Thymus (tissue), 14 donors: Measurements from ENCODE around the gene NDUFA1. TPM values are rescaled to one million over a fixed set of nuclear protein-coding genes. Genes with fewer than 3 reads are reported as not detected.
"Not testable (repeated sequence)": the region's sequence is repeated elsewhere in the genome, so short reads cannot be mapped to it uniquely, and the experiment has no call there.

Source experiments
- DNase-seq, 9 donors: peaks; one replicate each; pipeline ENCODE4 v3.0.0-alpha.2; 2013; ENCODE audit warnings: low spot score in 9 of 9, low read depth in 6 of 9, missing footprints in 1 of 9
- H3K27ac ChIP-seq, 2 donors: one replicate each; pipeline ENCODE4 v1.5.1; 2013; ENCODE audit warnings: control low read depth in 1 of 2, low read depth in 1 of 2, low read length in 1 of 2, mild to moderate bottlenecking in 1 of 2, moderate library complexity in 1 of 2
- H3K27me3 ChIP-seq, 2 donors: one replicate each; pipeline ENCODE4 v1.5.1; 2013; ENCODE audit warnings: low read length in 1 of 2; ENCODE audit not compliant: control insufficient read depth in 2 of 2, insufficient read depth in 1 of 2
- H3K36me3 ChIP-seq, 2 donors: one replicate each; pipeline ENCODE4 v1.5.1; 2013; ENCODE audit warnings: low read length in 1 of 2, mild to moderate bottlenecking in 1 of 2, moderate library complexity in 1 of 2; ENCODE audit not compliant: control insufficient read depth in 2 of 2, insufficient read depth in 2 of 2
- H3K4me1 ChIP-seq, 2 donors: one replicate each; pipeline ENCODE4 v1.5.1; 2013; ENCODE audit warnings: low read length in 2 of 2; ENCODE audit not compliant: control insufficient read depth in 2 of 2, insufficient read depth in 2 of 2
- H3K4me3 ChIP-seq, 2 donors: one replicate each; pipeline ENCODE4 v1.5.1; 2013; ENCODE audit warnings: low read length in 2 of 2, control low read depth in 1 of 2, mild to moderate bottlenecking in 1 of 2
- H3K9me3 ChIP-seq, 2 donors: one replicate each; pipeline ENCODE4 v1.5.1; 2013; ENCODE audit warnings: low read length in 1 of 2, mild to moderate bottlenecking in 1 of 2; ENCODE audit not compliant: control insufficient read depth in 2 of 2, insufficient read depth in 1 of 2
- WGBS: extraction: QIAGEN DNeasy Blood & Tissue Kit; methylation state at CpG from one replicate; pipeline ENCODE4 v1.1.7; 2013; 5-methylcytosine and 5-hydroxymethylcytosine counted together
- long read RNA-seq, 10 donors: transcript quantifications; one replicate each; lab custom pipeline, GENCODE V29; 2026
- polyA plus RNA-seq: library from polyadenylated mRNA; stranded (reverse); fragments of 200-250 nt; gene quantifications from one replicate; pipeline ENCODE4 v1.2.3, GENCODE V29; 2013
- total RNA-seq: library from RNA; stranded (reverse); fragments of 120-200 nt; gene quantifications from one replicate; pipeline ENCODE4 v1.2.4, GENCODE V29; 2013
- donor health status: healthy.

NDUFA1 gene
- total RNA-seq (208 TPM), polyA plus RNA-seq (120 TPM)
- long read RNA-seq, donor 1, transcript NDUFA1-201 (3 exons, 766 nt) = major isoform, 32 of 32 reads
- long read RNA-seq, donor 1, partial matches to known transcripts = 0 of 32 reads
- long read RNA-seq, donor 1, other reads (novel, unspliced or antisense) = 0 of 32 reads
- long read RNA-seq, donor 2, transcript NDUFA1-201 (3 exons, 766 nt) = major isoform, 262 of 272 reads
- long read RNA-seq, donor 2, partial matches to known transcripts = 10 of 272 reads
- long read RNA-seq, donor 2, other reads (novel, unspliced or antisense) = 0 of 272 reads
- long read RNA-seq, donor 3, transcript NDUFA1-201 (3 exons, 766 nt) = major isoform, 475 of 513 reads
- long read RNA-seq, donor 3, partial matches to known transcripts = 38 of 513 reads
- long read RNA-seq, donor 3, other reads (novel, unspliced or antisense) = 0 of 513 reads
- long read RNA-seq, donor 4, transcript NDUFA1-201 (3 exons, 766 nt) = major isoform, 120 of 132 reads
- long read RNA-seq, donor 4, partial matches to known transcripts = 12 of 132 reads
- long read RNA-seq, donor 4, other reads (novel, unspliced or antisense) = 0 of 132 reads
- long read RNA-seq, donor 5, transcript NDUFA1-201 (3 exons, 766 nt) = major isoform, 531 of 570 reads
- long read RNA-seq, donor 5, partial matches to known transcripts = 34 of 570 reads
- long read RNA-seq, donor 5, other reads (novel, unspliced or antisense) = 5 of 570 reads
- long read RNA-seq, donor 6, transcript NDUFA1-201 (3 exons, 766 nt) = major isoform, 144 of 144 reads
- long read RNA-seq, donor 6, partial matches to known transcripts = 0 of 144 reads
- long read RNA-seq, donor 6, other reads (novel, unspliced or antisense) = 0 of 144 reads
- long read RNA-seq, donor 7, transcript NDUFA1-201 (3 exons, 766 nt) = major isoform, 246 of 274 reads
- long read RNA-seq, donor 7, partial matches to known transcripts = 28 of 274 reads
- long read RNA-seq, donor 7, other reads (novel, unspliced or antisense) = 0 of 274 reads
- long read RNA-seq, donor 8, transcript NDUFA1-201 (3 exons, 766 nt) = major isoform, 90 of 90 reads
- long read RNA-seq, donor 8, partial matches to known transcripts = 0 of 90 reads
- long read RNA-seq, donor 8, other reads (novel, unspliced or antisense) = 0 of 90 reads
- long read RNA-seq, donor 9, transcript NDUFA1-201 (3 exons, 766 nt) = major isoform, 199 of 208 reads
- long read RNA-seq, donor 9, partial matches to known transcripts = 9 of 208 reads
- long read RNA-seq, donor 9, other reads (novel, unspliced or antisense) = 0 of 208 reads
- long read RNA-seq, donor 10, transcript NDUFA1-201 (3 exons, 766 nt) = major isoform, 206 of 219 reads
- long read RNA-seq, donor 10, partial matches to known transcripts = 13 of 219 reads
- long read RNA-seq, donor 10, other reads (novel, unspliced or antisense) = 0 of 219 reads

DNA sequence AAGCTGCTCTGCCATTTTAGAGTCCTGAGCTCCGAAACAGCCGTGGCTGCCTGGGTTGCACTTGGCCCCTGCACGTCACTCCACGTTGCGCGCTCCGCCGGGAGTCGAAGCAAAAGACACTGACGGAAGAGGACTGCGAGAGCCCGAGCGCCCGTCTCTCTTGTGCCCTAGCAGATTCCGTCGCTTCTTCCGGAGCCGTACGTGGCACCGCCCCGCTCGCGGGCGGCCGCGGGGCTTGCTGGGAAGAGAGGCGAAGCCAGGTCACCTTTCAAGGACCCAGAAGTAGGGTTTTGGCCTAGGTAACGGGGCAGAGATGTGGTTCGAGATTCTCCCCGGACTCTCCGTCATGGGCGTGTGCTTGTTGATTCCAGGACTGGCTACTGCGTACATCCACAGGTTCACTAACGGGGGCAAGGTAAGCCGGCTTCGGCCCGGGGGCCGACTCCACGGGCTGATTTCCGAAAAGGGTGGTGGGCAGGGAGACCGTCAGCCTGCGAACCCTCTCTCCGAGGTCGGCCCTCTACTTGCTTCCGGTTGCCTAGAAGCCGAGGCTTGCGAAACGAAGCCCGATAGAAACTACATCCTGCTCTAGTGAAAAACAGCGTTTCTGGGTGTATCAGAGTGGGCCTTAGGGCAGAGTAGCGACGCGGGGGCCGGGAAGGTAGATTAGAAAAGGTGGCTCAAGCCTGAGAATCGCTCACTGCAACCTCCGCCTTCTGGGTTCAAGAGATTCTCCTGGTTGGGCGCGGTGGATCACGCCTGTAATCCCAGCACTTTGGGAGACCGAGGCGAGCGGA lies at the start of gene NDUFA1, which contains the start of gene RNF113A:
Gene NDUFA1 (plus strand): TSS at position 234 of the 797 bp plus-strand sequence. CDS start 80 bp downstream, at position 314.
Gene RNF113A (minus strand): TSS at position 135 of the 797 bp plus-strand sequence. CDS start 120 bp downstream, at position 15.
- H3K4me3 ChIP-seq = peak within 1 kb of the TSS; percentile 74 to 78
- under 1% methylated on average over 62 of the region's 62 CpGs for WGBS
- H3K36me3 ChIP-seq = peaks cover 0 to 5% of the 10 kb centered on the region in 2 donors
- H3K9me3 ChIP-seq = peaks cover 0 to 2% of the 10 kb centered on the region in 2 donors
- DNase-seq = peak in 8 of 9 donors; percentile 67 to 93 (median 78)
- H3K4me1 ChIP-seq = peaks cover 3 to 4% of the 10 kb centered on the region in 2 donors
- no peaks in the 10 kb centered on the region for H3K27me3 ChIP-seq
- peak within 1 kb of the TSS; percentile 97 to 98 for H3K27ac ChIP-seq

DNA sequence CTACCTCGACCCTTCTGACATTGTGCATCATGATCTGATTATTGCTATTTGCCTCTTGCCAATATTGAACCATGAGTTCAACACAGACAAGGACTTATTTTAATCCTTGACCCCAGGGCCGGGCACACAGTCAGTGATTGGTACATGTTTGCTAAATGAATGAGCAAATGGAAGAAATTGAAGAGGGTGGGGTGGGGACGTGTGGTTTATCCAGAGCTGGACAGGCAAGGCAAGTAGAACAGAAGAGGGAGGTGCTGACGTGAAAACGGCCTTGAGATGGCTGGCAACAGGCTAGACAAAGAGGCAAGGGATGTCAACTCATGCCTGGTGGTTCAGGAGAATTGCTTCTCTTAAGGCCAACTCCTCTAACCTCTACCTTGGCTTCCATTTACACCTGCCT lies 47.4 kb upstream of the NDUFA1 start:
- not testable (repeated sequence) for H3K4me1 ChIP-seq, H3K36me3 ChIP-seq, H3K27ac ChIP-seq, DNase-seq, H3K9me3 ChIP-seq, H3K27me3 ChIP-seq, H3K4me3 ChIP-seq
- 100% methylated on average over 2 of the region's 5 CpGs for WGBS

DNA sequence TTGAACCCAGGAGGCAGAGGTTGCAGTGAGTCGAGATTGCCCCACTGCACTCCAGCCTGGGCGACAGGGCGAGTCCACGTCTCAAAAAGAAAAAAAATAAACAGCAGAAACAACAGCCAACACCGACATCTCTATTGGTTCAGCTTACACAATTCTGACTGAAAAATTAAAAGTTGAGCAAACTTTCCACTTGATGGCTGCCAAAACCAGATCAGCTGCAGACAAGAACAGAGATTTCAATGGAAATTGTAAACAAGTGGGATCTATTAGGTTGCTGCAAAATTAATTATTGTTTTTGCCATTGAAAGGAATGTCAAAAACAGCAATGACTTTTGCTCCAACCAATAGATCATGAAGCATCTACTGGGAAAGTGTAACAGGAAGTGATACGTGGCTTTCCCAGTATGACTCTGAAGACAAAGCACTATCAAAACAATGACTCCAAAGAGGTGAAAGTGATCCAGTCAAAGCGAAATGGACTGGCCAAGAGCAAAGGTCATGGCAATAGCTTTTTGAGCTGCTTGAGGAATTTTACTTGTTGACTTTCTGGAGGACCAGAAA lies 45.2 kb upstream of the NDUFA1 start:
- peak in 1 of 9 donors; percentile 9 for DNase-seq
- Histone ChIP-seq H3K36me3 (peaks cover 0 to 2% of the 10 kb centered on the region in 2 donors), H3K9me3 (no peaks in the 10 kb centered on the region), H3K27me3 (no peaks in the 10 kb centered on the region), H3K4me3 (no peak overlapping the region), H3K27ac (no peak overlapping the region), H3K4me1 (peaks cover 0 to 2% of the 10 kb centered on the region in 2 donors)
- 90% methylated on average over 7 of the region's 7 CpGs for WGBS

DNA sequence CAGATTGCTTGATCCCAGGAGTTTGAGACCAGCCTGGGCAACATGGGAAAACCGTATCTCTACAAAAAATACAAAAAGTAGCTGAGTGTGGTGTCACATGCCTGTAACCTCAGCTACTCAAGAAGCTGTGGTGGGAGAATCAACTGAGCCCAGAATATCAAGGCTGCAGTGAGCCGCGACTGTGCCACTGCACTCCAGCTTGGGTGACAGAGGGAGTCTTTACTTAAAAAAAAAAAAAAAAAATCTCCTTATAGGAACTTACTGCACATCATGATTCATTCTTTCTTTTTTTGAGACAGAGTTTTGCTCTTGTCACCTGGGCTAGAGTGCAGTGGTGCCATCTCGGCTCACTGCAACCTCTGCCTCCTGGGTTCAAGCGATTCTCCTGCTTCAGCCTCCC lies 43.2 kb upstream of the NDUFA1 start:
- DNase-seq = no peak
- no peak overlapping the region for H3K4me3 ChIP-seq
- no peak overlapping the region for H3K27ac ChIP-seq
- WGBS = 94% methylated on average over 5 of the region's 5 CpGs
- peaks cover 0 to 10% of the 10 kb centered on the region in 2 donors for H3K36me3 ChIP-seq
- H3K4me1 ChIP-seq = no peaks in the 10 kb centered on the region
- H3K9me3 ChIP-seq = no peaks in the 10 kb centered on the region
- no peaks in the 10 kb centered on the region for H3K27me3 ChIP-seq

DNA sequence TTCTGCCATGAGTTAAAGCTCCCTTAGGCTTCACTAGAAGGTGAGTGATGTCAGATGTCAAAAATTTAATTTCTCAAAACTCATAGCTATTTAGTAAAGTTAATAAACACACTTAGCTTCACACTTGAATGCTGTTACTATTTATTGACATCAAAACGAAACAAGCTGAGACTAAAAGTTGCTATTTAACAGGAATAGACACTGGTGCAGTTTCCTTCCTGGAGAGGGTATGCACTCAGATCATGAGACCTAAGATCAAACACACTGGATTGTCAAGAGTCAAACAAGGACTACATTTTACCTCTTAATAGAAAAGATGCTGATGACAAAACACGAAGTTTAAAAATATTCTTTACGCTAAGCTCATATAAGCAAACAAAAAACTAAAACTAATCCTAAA lies 37.7 kb upstream of the NDUFA1 start:
- no peaks in the 10 kb centered on the region for H3K4me1 ChIP-seq
- H3K9me3 ChIP-seq = no peaks in the 10 kb centered on the region
- no peak for DNase-seq
- no peak overlapping the region for H3K4me3 ChIP-seq
- H3K36me3 ChIP-seq = peaks cover 17 to 44% of the 10 kb centered on the region in 2 donors
- no peak overlapping the region for H3K27ac ChIP-seq
- WGBS = 92% methylated on average over 3 of the region's 3 CpGs
- H3K27me3 ChIP-seq = no peaks in the 10 kb centered on the region

DNA sequence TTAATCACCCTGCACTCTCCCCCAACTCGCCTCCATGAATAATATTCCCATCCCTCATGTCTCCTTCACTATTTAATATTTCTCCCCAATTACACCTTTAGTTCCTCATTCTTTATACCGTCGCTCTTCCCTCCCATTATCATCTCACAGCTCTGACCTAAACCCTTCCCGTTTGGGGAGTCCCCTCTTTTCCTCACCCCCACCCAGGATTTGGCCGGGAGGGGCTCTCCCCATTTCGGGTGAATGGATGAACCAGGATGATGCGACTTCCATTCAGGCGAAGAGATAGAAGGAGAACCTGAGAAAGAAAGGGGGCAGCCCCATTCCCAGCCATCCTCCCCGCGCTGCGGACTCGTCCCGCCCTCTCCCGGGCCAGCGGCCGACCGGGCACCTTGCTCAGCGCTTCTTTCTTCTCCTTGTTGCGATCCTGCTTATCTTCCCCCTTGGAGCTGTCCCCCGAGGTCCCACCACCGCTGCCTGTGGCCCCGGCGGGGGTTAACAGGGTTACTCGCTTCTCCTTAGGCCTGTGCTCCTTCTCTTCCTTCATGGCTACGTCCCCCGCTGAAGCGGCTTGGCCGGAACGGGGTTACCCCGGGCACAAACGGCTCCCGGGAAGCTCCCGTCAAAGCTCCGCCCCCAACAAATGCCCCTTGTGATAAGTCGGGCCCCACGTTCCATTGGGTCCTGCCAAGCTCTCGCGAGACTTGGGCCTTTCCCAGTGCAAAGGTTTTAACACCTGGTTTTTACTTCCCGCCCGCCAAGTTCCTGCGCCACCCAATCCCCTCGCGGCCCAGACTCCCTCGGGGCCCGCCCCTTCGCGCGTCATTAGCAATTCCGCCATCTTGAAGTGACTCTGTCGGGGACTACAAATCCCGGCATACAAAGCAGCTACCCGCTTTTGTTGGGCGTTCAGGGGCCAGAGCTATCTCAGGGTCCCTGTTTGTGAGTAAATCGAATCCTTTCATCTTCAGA lies 19.0 kb upstream of the NDUFA1 start, which contains the start of gene UPF3B:
Gene UPF3B (minus strand): TSS at position 582 of the 972 bp plus-strand sequence. CDS start 35 bp downstream, at position 547.
- Histone ChIP-seq H3K4me1 (peaks cover 0 to 4% of the 10 kb centered on the region in 2 donors), H3K36me3 (peaks cover 0 to 9% of the 10 kb centered on the region in 2 donors), H3K9me3 (no peaks in the 10 kb centered on the region), H3K4me3 (peak within 1 kb of the TSS; percentile 73 to 76), H3K27ac (peak within 1 kb of the TSS; percentile 64 to 73), H3K27me3 (peaks cover 0 to 4% of the 10 kb centered on the region in 2 donors)
- peak; percentile 78 to 97 (median 91) for DNase-seq
- under 1% methylated on average over 54 of the region's 54 CpGs for WGBS

DNA sequence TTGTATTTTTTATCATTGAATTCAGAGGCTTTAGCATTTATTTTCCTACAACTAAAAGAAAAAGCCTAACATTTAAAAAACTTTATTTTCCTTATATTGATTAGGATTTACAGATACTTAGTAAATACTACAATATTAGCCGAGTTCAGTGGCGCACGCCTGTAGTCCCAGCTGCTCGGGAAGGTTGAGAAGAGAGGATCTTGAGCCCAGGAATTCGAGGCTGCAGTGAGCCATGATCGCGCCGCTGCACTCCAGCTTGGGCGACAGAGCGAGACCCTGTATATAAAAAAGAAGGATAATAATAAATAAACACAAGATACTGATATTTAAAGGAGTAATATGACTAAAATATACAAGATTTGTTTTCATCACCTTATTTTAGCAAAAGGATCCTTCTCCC lies 18.2 kb upstream of the NDUFA1 start:
- Histone ChIP-seq H3K36me3 (peaks cover 0 to 9% of the 10 kb centered on the region in 2 donors), H3K4me1 (peaks cover 0 to 4% of the 10 kb centered on the region in 2 donors), H3K27ac (peak overlapping the region in 1 of 2 donors; percentile 66), H3K9me3 (no peaks in the 10 kb centered on the region), H3K27me3 (peaks cover 0 to 4% of the 10 kb centered on the region in 2 donors), H3K4me3 (peak overlapping the region; percentile 15 to 25)
- WGBS = 75% methylated on average over 10 of the region's 10 CpGs
- DNase-seq = no peak
